MCF 10A (cell line): ENCODE results near the gene PPP1CC. TPM values are rescaled to one million over a fixed set of nuclear protein-coding genes. Genes with fewer than 3 reads are reported as not detected.

Source experiments
- BruUV-seq: library from RNA; stranded (reverse); fragments of 400-500 nt; replicated peaks from 2 replicates; lab custom pipeline; 2021; lab: Mats Ljungman, UMichigan
- CTCF ChIA-PET: fragments of 300-600 bp; sonication (Branson Sonifier 250); formaldehyde crosslinking; extraction: SDS; loops from one replicate; lab custom pipeline; 2021; ENCODE audit warnings: antibody characterized with exemption, inconsistent platforms; lab: Yijun Ruan, JAX
- POLR2A ChIA-PET: fragments of 300-600, 350-650 bp; sonication (Branson Sonifier 250); formaldehyde crosslinking; extraction: SDS; loops from one replicate; lab custom pipeline; 2020; ENCODE audit warnings: antibody characterized with exemption, inconsistent platforms; lab: Yijun Ruan, JAX
- DNase-seq: peaks from one replicate; pipeline ENCODE4 v3.0.0-alpha.2; 2018; ENCODE audit not compliant: unreplicated experiment
- H3K27ac Mint-ChIP-seq: one replicate; pipeline ENCODE4 v1.8.0; 2022; ENCODE audit warnings: mild to moderate bottlenecking, low read depth, mixed read lengths; ENCODE audit not compliant: unreplicated experiment
- H3K27me3 Mint-ChIP-seq: one replicate; pipeline ENCODE4 v1.8.0; 2022; ENCODE audit warnings: mixed read lengths; ENCODE audit not compliant: insufficient read depth, unreplicated experiment
- H3K36me3 Mint-ChIP-seq: one replicate; pipeline ENCODE4 v1.8.0; 2022; ENCODE audit warnings: mild to moderate bottlenecking, moderate library complexity, mixed read lengths; ENCODE audit not compliant: insufficient read depth, unreplicated experiment
- H3K4me1 Mint-ChIP-seq: one replicate; pipeline ENCODE4 v1.8.0; 2022; ENCODE audit warnings: mixed read lengths; ENCODE audit not compliant: insufficient read depth, unreplicated experiment
- H3K4me3 Mint-ChIP-seq: one replicate; pipeline ENCODE4 v1.8.0; 2022; ENCODE audit warnings: mild to moderate bottlenecking, moderate library complexity, mixed read lengths; ENCODE audit not compliant: unreplicated experiment
- H3K9me3 Mint-ChIP-seq: one replicate; pipeline ENCODE4 v1.8.0; 2022; ENCODE audit warnings: mixed read lengths; ENCODE audit not compliant: unreplicated experiment
- CTCF ChIP-seq: fragments of 200-600 bp; IDR thresholded peaks from one replicate; pipeline ENCODE4 v1.8.0; 2022; ENCODE audit warnings: antibody characterized with exemption, mild to moderate bottlenecking; ENCODE audit not compliant: unreplicated experiment
- intact Hi-C: fragments of 100-400 bp; cut with micrococcal nuclease; formaldehyde crosslinking; loops from 2 replicates; pipeline ENCODE4 v1.14.1; 2022
- total RNA-seq: library from RNA; stranded (reverse); gene quantifications from 2 replicates; pipeline ENCODE4 v1.2.3, GENCODE V29; 2022

PPP1CC gene
- total RNA-seq, 1 experiment from 2014 or later: 94.6 TPM

- Mint-ChIP-seq H3K4me3 (peak overlapping the region; percentile 96), H3K27me3 (no peaks in the 10 kb centered on the region), H3K27ac (no peak overlapping the region), H3K36me3 (no peaks in the 10 kb centered on the region), H3K4me1 (peaks cover 34% of the 10 kb centered on the region), H3K9me3 (no peaks in the 10 kb centered on the region)
- intact Hi-C loops: loop anchor here (5.0 kb wide), 2 partner anchors 144 to 241 kb away; partner anchors contain the start of genes RAD9B and VPS29
- DNase-seq: peak; percentile 41
- POLR2A ChIA-PET: interaction anchor here (0.7 to 2.9 kb wide), 6 partner anchors 10 to 624 kb away, joined by 3 to 10 read pairs (median 4); no protein-coding TSS in a partner anchor
- CTCF ChIA-PET: no interaction called here
- BruUV-seq: no TSS peak
- no peak for TF ChIP-seq CTCF
Observed at GRCh38 chr12:110743571-110744093, 941 bp upstream of the PPP1CC start.

- ChIA-PET POLR2A (interaction anchor here (0.7 to 2.9 kb wide), 5 partner anchors 9 to 747 kb away, joined by 3 to 10 read pairs (median 4); partner anchors contain the start of genes ARPC3 and GPN3), CTCF (interaction anchor here (0.6 to 0.9 kb wide), 2 partner anchors 11 to 179 kb away, joined by 3 read pairs; no protein-coding TSS in a partner anchor)
- no peaks in the 10 kb centered on the region for H3K9me3 Mint-ChIP-seq
- no peaks in the 10 kb centered on the region for H3K27me3 Mint-ChIP-seq
- peak overlapping the region; percentile 96 for H3K4me3 Mint-ChIP-seq
- no TSS peak for BruUV-seq
- peak; percentile 19 for DNase-seq
- intact Hi-C loops: loop anchor here (5.0 kb wide), 2 partner anchors 145 to 240 kb away; partner anchors contain the start of genes RAD9B and VPS29
- peak overlapping the region; percentile 75 for H3K27ac Mint-ChIP-seq
- no peak for TF ChIP-seq CTCF
- peaks cover 2% of the 10 kb centered on the region for H3K36me3 Mint-ChIP-seq
- H3K4me1 Mint-ChIP-seq: peaks cover 39% of the 10 kb centered on the region
Observed at GRCh38 chr12:110742096-110742717, 484 bp downstream of the PPP1CC start.

- ChIA-PET POLR2A (interaction anchor here (0.7 to 2.9 kb wide), 7 partner anchors 8 to 291 kb away, joined by 3 to 18 read pairs (median 3); partner anchors contain the start of genes ARPC3 and TCTN1), CTCF (interaction anchor here (0.6 to 1.0 kb wide), 7 partner anchors 10 to 239 kb away, joined by 3 to 4 read pairs (median 3); partner anchors contain the start of gene RAD9B)
- DNase-seq: peak; percentile 34
- Mint-ChIP-seq H3K4me3 (peak overlapping the region; percentile 96), H3K27me3 (no peaks in the 10 kb centered on the region), H3K27ac (peak overlapping the region; percentile 75), H3K4me1 (peaks cover 37% of the 10 kb centered on the region), H3K9me3 (no peaks in the 10 kb centered on the region), H3K36me3 (peaks cover 6% of the 10 kb centered on the region)
- BruUV-seq: TSS peak; percentile 42
- no peak for TF ChIP-seq CTCF
- intact Hi-C loops: loop anchor here (1.0 to 5.0 kb wide), 3 partner anchors 85 to 239 kb away; partner anchors contain the start of genes RAD9B and VPS29
Observed at GRCh38 chr12:110741341-110742095, 1.2 kb downstream of the PPP1CC start.
